ENCODE measurements around the gene UIMC1.

The UIMC1 gene

GRCh38 chr5:176952531-176953193 is 53.9 kb downstream of the UIMC1 start:
- DNase-seq, result no peak

GRCh38 chr5:176948458-176948857 is 58.1 kb downstream of the UIMC1 start:
- no peak for DNase-seq

GRCh38 chr5:176947847-176948246 is 58.7 kb downstream of the UIMC1 start:
- DNase-seq, result no peak

- no peak for DNase-seq
Measured at GRCh38 chr5:176944268-176944667, 62.3 kb downstream of the UIMC1 start.

GRCh38 chr5:176943816-176944215 is 62.8 kb downstream of the UIMC1 start:
- no peak for DNase-seq

- DNase-seq, result no peak
Measured at GRCh38 chr5:176941951-176942350, 64.6 kb downstream of the UIMC1 start.

- DNase-seq, result no peak
Measured at GRCh38 chr5:176938472-176938871, 68.1 kb downstream of the UIMC1 start.

GRCh38 chr5:176935017-176935416 is 71.6 kb downstream of the UIMC1 start:
- no peak for DNase-seq

- no peak for DNase-seq
Measured at GRCh38 chr5:176934309-176934930, 72.2 kb downstream of the UIMC1 start.

- DNase-seq, result no peak
Measured at GRCh38 chr5:176929654-176930053, 76.9 kb downstream of the UIMC1 start.

GRCh38 chr5:176927562-176927961 is 79.0 kb downstream of the UIMC1 start:
- DNase-seq, result no peak

- DNase-seq, result no peak
Measured at GRCh38 chr5:176922817-176923216, 83.8 kb downstream of the UIMC1 start.

GRCh38 chr5:176921714-176922113 is 84.9 kb downstream of the UIMC1 start:
- DNase-seq, result no peak

GRCh38 chr5:176918613-176919012 is 88.0 kb downstream of the UIMC1 start:
- no peak for DNase-seq

- no peak for DNase-seq
Measured at GRCh38 chr5:176916337-176916736, 90.2 kb downstream of the UIMC1 start.

GRCh38 chr5:176915906-176916305 is 90.7 kb downstream of the UIMC1 start:
- DNase-seq, result no peak

GRCh38 chr5:176912115-176912514 is 94.5 kb downstream of the UIMC1 start:
- no peak for DNase-seq

- DNase-seq, result no peak
Measured at GRCh38 chr5:176908675-176909368, 97.8 kb downstream of the UIMC1 start.

GRCh38 chr5:176906796-176907195 is 99.8 kb downstream of the UIMC1 start:
- DNase-seq, result no peak

- DNase-seq, result no peak
Measured at GRCh38 chr5:176906126-176906525, 100.5 kb downstream of the UIMC1 start.

GRCh38 chr5:176904276-176904675 is 102.3 kb downstream of the UIMC1 start:
- DNase-seq, result no peak

GRCh38 chr5:176902911-176903664 is 103.5 kb downstream of the UIMC1 start:
- DNase-seq, result no peak

- DNase-seq, result no peak
Measured at GRCh38 chr5:176902102-176902814, 104.3 kb downstream of the UIMC1 start.
